ENCODE results near the gene DOK3. TPM values are rescaled to one million over a fixed set of nuclear protein-coding genes. Genes with fewer than 3 reads are reported as not detected.
A peak's percentile ranks its signal among the peaks of the same experiment; 100 is the strongest.

The DOK3 gene
- polyA plus RNA-seq, 1 donor from 2014 or later: 5.5 TPM

- peaks cover 19% of the 10 kb centered on the region for H4K20me1 ChIP-seq (ENCODE audit: insufficient read depth)
- H3K9me3 ChIP-seq (ENCODE audit: low read length): no peaks in the 10 kb centered on the region
- peaks cover 5% of the 10 kb centered on the region for H3F3A ChIP-seq (ENCODE audit: insufficient read depth, low read length, poor library complexity, severe bottlenecking)
- peak overlapping the region; percentile 86 for H3K9ac ChIP-seq (ENCODE audit: low read length)
- no peak overlapping the region for H2AFZ ChIP-seq (ENCODE audit: low read depth, low read length)
- H3K9me2 ChIP-seq (ENCODE audit: insufficient read depth, low read length): no peaks in the 10 kb centered on the region
- H3K27ac ChIP-seq (ENCODE audit: low read length): peak overlapping the region; percentile 90
- H3K4me3 ChIP-seq (ENCODE audit: low read length): peak overlapping the region; percentile 72
- peak overlapping the region; percentile 59 for H3K4me2 ChIP-seq (ENCODE audit: low read length)
- H3K36me3 ChIP-seq (ENCODE audit: insufficient read depth, low read length): peaks cover 9% of the 10 kb centered on the region
- TF ChIP-seq POLR2AphosphoS5 (IDR thresholded peaks at IDR 0.05) (no peak), CTCF (IDR thresholded peaks at IDR 0.05; ENCODE audit: poor library complexity, severe bottlenecking) (peak; percentile 78), SMC3 (conservative IDR thresholded peaks at IDR 0.05; ENCODE audit: poor library complexity) (peak; percentile 67), RAD21 (conservative IDR thresholded peaks at IDR 0.05) (peak; percentile 46), REST (IDR thresholded peaks at IDR 0.05; ENCODE audit: borderline replicate concordance) (no peak)
- no peaks in the 10 kb centered on the region for H3K27me3 ChIP-seq (ENCODE audit: insufficient read depth, low read depth, low read length)
- H3K79me2 ChIP-seq (replicated peaks; ENCODE audit: insufficient read depth, low read length): peaks cover 5% of the 10 kb centered on the region
These were observed 53.7 kb downstream of the DOK3 start for GRCh38 chr5:177455661-177456590.

- peaks cover 19% of the 10 kb centered on the region for H4K20me1 ChIP-seq (ENCODE audit: insufficient read depth)
- H3K4me3 ChIP-seq (ENCODE audit: low read length): peak overlapping the region; percentile 72
- TF ChIP-seq REST (IDR thresholded peaks at IDR 0.05; ENCODE audit: borderline replicate concordance) (no peak), EZH2 (IDR thresholded peaks at IDR 0.05; ENCODE audit: borderline replicate concordance, insufficient read depth, low read length, poor library complexity, severe bottlenecking) (no peak), TAF1 (IDR thresholded peaks at IDR 0.05; ENCODE audit: low read depth) (no peak), MXI1 (conservative IDR thresholded peaks at IDR 0.05; ENCODE audit: poor library complexity, severe bottlenecking) (peak; percentile 79), RAD21 (conservative IDR thresholded peaks at IDR 0.05) (peak; percentile 62), CTCF (IDR thresholded peaks at IDR 0.05; ENCODE audit: poor library complexity, severe bottlenecking) (peak; percentile 89), POLR2AphosphoS5 (IDR thresholded peaks at IDR 0.05) (peak; percentile 69), SMC3 (conservative IDR thresholded peaks at IDR 0.05; ENCODE audit: poor library complexity) (peak; percentile 68), EP300 (conservative IDR thresholded peaks at IDR 0.05; ENCODE audit: poor library complexity, severe bottlenecking) (peak; percentile 31)
- H3K9ac ChIP-seq (ENCODE audit: low read length): peak overlapping the region; percentile 86
- peaks cover 9% of the 10 kb centered on the region for H3K36me3 ChIP-seq (ENCODE audit: insufficient read depth, low read length)
- no peaks in the 10 kb centered on the region for H3K27me3 ChIP-seq (ENCODE audit: insufficient read depth, low read depth, low read length)
- no peaks in the 10 kb centered on the region for H3K9me2 ChIP-seq (ENCODE audit: insufficient read depth, low read length)
- peak overlapping the region; percentile 90 for H3K27ac ChIP-seq (ENCODE audit: low read length)
- peaks cover 5% of the 10 kb centered on the region for H3F3A ChIP-seq (ENCODE audit: insufficient read depth, low read length, poor library complexity, severe bottlenecking)
- H3K9me3 ChIP-seq (ENCODE audit: low read length): no peaks in the 10 kb centered on the region
- H3K4me2 ChIP-seq (ENCODE audit: low read length): peak overlapping the region; percentile 59
- H3K79me2 ChIP-seq (replicated peaks; ENCODE audit: insufficient read depth, low read length): peaks cover 10% of the 10 kb centered on the region
- no peak overlapping the region for H2AFZ ChIP-seq (ENCODE audit: low read depth, low read length)
These were observed 54.5 kb downstream of the DOK3 start for GRCh38 chr5:177455036-177455660.

All from neural cell (in vitro differentiated cells).